ENCODE data around the gene PEAR1.

Gene PEAR1

GRCh38 chr1:156898971-156899664 lies 5.6 kb downstream of the PEAR1 start:
- H3K9me3 ChIP-seq (ENCODE audit: control extremely low read depth in 1 of 5, control insufficient read depth in 4 of 5, insufficient read depth in 2 of 5, low read depth in 1 of 5, low read length in 4 of 5), result no peaks in the 10 kb centered on the region
- H3K36me3 ChIP-seq (ENCODE audit: control insufficient read depth in 4 of 4, insufficient read depth in 4 of 4, low read length in 3 of 4), result peaks cover 0 to 6% (median 2%) of the 10 kb centered on the region in 4 experiments
- peak overlapping the region in 2 of 7 experiments; percentile 51 to 63 for H3K4me3 ChIP-seq (ENCODE audit: control insufficient read depth in 1 of 7, extremely low read depth in 1 of 7, insufficient read depth in 4 of 7, low read depth in 2 of 7, low read length in 6 of 7)
- ChIA-PET POLR2A (interaction anchor here (0.9 to 1.3 kb wide), 2 partner anchors 30 to 101 kb away, joined by 3 to 7 read pairs; no protein-coding TSS in a partner anchor), CTCF (interaction anchor here (1.1 to 9.2 kb wide), 3 partner anchors 9 to 210 kb away, joined by 3 to 122 read pairs (median 17); partner anchors contain the start of gene LRRC71)
- H3K27ac ChIP-seq (ENCODE audit: insufficient read depth in 1 of 2, low read depth in 1 of 2, low read length in 2 of 2, poor library complexity in 1 of 2, severe bottlenecking in 2 of 2), result peak overlapping the region; percentile 26 to 63
- H3K4me1 ChIP-seq (ENCODE audit: control extremely low read depth in 1 of 4, control insufficient read depth in 4 of 4, insufficient read depth in 4 of 4, low read length in 3 of 4), result peaks cover 13 to 70% (median 63%) of the 10 kb centered on the region in 4 experiments
- peak in 1 of 3 donors; percentile 22 for DNase-seq
- H3K27me3 ChIP-seq (replicated peaks in 2 of 5; ENCODE audit: control insufficient read depth in 4 of 5, insufficient read depth in 5 of 5, low read length in 4 of 5), result no peaks in the 10 kb centered on the region
- 84% methylated on average over 9 of the region's 12 CpGs for WGBS (ENCODE audit: insufficient coverage)

- DNase-seq, result no peak
- Histone ChIP-seq H3K36me3 (ENCODE audit: control insufficient read depth in 4 of 4, insufficient read depth in 4 of 4, low read length in 3 of 4) (peaks cover 0 to 7% (median 3%) of the 10 kb centered on the region in 4 experiments), H3K4me3 (ENCODE audit: control insufficient read depth in 1 of 7, extremely low read depth in 1 of 7, insufficient read depth in 4 of 7, low read depth in 2 of 7, low read length in 6 of 7) (no peak overlapping the region), H3K27ac (ENCODE audit: insufficient read depth in 1 of 2, low read depth in 1 of 2, low read length in 2 of 2, poor library complexity in 1 of 2, severe bottlenecking in 2 of 2) (peak overlapping the region in 1 of 2 experiments; percentile 14), H3K9me3 (ENCODE audit: control extremely low read depth in 1 of 5, control insufficient read depth in 4 of 5, insufficient read depth in 2 of 5, low read depth in 1 of 5, low read length in 4 of 5) (no peaks in the 10 kb centered on the region), H3K4me1 (ENCODE audit: control extremely low read depth in 1 of 4, control insufficient read depth in 4 of 4, insufficient read depth in 4 of 4, low read length in 3 of 4) (peaks cover 11 to 60% (median 53%) of the 10 kb centered on the region in 4 experiments), H3K27me3 (replicated peaks in 2 of 5; ENCODE audit: control insufficient read depth in 4 of 5, insufficient read depth in 5 of 5, low read length in 4 of 5) (no peaks in the 10 kb centered on the region)
- WGBS (ENCODE audit: insufficient coverage), result 75% methylated on average over 9 of the region's 12 CpGs
- POLR2A ChIA-PET, result interaction anchor here (0.6 kb wide), 1 partner anchor 159 kb away, joined by 4 read pairs; the partner anchor contains the start of gene MRPL24
- CTCF ChIA-PET, result interaction anchor here (1.1 to 9.2 kb wide), 7 partner anchors 10 to 174 kb away, joined by 3 to 122 read pairs (median 4); partner anchors contain the start of gene LRRC71
These were observed 6.6 kb downstream of the PEAR1 start for GRCh38 chr1:156899956-156900718.

GRCh38 chr1:156900896-156901589 lies 7.5 kb downstream of the PEAR1 start:
- ChIA-PET CTCF (interaction anchor here (1.1 to 9.2 kb wide), 9 partner anchors 8 to 175 kb away, joined by 3 to 122 read pairs (median 4); partner anchors contain the start of gene LRRC71), POLR2A (interaction anchor here (0.6 kb wide), 1 partner anchor 11 kb away, joined by 3 read pairs; no protein-coding TSS in a partner anchor)
- no peak overlapping the region for H3K27ac ChIP-seq (ENCODE audit: insufficient read depth in 1 of 2, low read depth in 1 of 2, low read length in 2 of 2, poor library complexity in 1 of 2, severe bottlenecking in 2 of 2)
- H3K4me3 ChIP-seq (ENCODE audit: control insufficient read depth in 1 of 7, extremely low read depth in 1 of 7, insufficient read depth in 4 of 7, low read depth in 2 of 7, low read length in 6 of 7), result no peak overlapping the region
- H3K36me3 ChIP-seq (ENCODE audit: control insufficient read depth in 4 of 4, insufficient read depth in 4 of 4, low read length in 3 of 4), result peaks cover 0 to 14% (median 3%) of the 10 kb centered on the region in 4 experiments
- H3K9me3 ChIP-seq (ENCODE audit: control extremely low read depth in 1 of 5, control insufficient read depth in 4 of 5, insufficient read depth in 2 of 5, low read depth in 1 of 5, low read length in 4 of 5), result no peaks in the 10 kb centered on the region
- WGBS (ENCODE audit: insufficient coverage), result 80% methylated on average over 4 of the region's 6 CpGs
- DNase-seq, result no peak
- peaks cover 11 to 65% (median 48%) of the 10 kb centered on the region in 4 experiments for H3K4me1 ChIP-seq (ENCODE audit: control extremely low read depth in 1 of 4, control insufficient read depth in 4 of 4, insufficient read depth in 4 of 4, low read length in 3 of 4)
- H3K27me3 ChIP-seq (replicated peaks in 2 of 5; ENCODE audit: control insufficient read depth in 4 of 5, insufficient read depth in 5 of 5, low read length in 4 of 5), result no peaks in the 10 kb centered on the region

GRCh38 chr1:156901590-156901900 lies 8.0 kb downstream of the PEAR1 start:
- peaks cover 0 to 18% (median 3%) of the 10 kb centered on the region in 4 experiments for H3K36me3 ChIP-seq (ENCODE audit: control insufficient read depth in 4 of 4, insufficient read depth in 4 of 4, low read length in 3 of 4)
- ChIA-PET CTCF (interaction anchor here (1.1 to 9.2 kb wide), 5 partner anchors 9 to 176 kb away, joined by 3 to 122 read pairs (median 4); partner anchors contain the start of gene LRRC71), POLR2A (interaction anchor here (0.6 kb wide), 1 partner anchor 10 kb away, joined by 3 read pairs; no protein-coding TSS in a partner anchor)
- H3K4me1 ChIP-seq (ENCODE audit: control extremely low read depth in 1 of 4, control insufficient read depth in 4 of 4, insufficient read depth in 4 of 4, low read length in 3 of 4), result peaks cover 11 to 67% (median 48%) of the 10 kb centered on the region in 4 experiments
- DNase-seq, result no peak
- no peak overlapping the region for H3K27ac ChIP-seq (ENCODE audit: insufficient read depth in 1 of 2, low read depth in 1 of 2, low read length in 2 of 2, poor library complexity in 1 of 2, severe bottlenecking in 2 of 2)
- 100% methylated on average over 3 of the region's 4 CpGs for WGBS (ENCODE audit: insufficient coverage)
- H3K4me3 ChIP-seq (ENCODE audit: control insufficient read depth in 1 of 7, extremely low read depth in 1 of 7, insufficient read depth in 4 of 7, low read depth in 2 of 7, low read length in 6 of 7), result no peak overlapping the region
- H3K27me3 ChIP-seq (replicated peaks in 2 of 5; ENCODE audit: control insufficient read depth in 4 of 5, insufficient read depth in 5 of 5, low read length in 4 of 5), result no peaks in the 10 kb centered on the region
- H3K9me3 ChIP-seq (ENCODE audit: control extremely low read depth in 1 of 5, control insufficient read depth in 4 of 5, insufficient read depth in 2 of 5, low read depth in 1 of 5, low read length in 4 of 5), result no peaks in the 10 kb centered on the region

GRCh38 chr1:156901966-156902915 lies 8.7 kb downstream of the PEAR1 start:
- Histone ChIP-seq H3K4me1 (ENCODE audit: control extremely low read depth in 1 of 4, control insufficient read depth in 4 of 4, insufficient read depth in 4 of 4, low read length in 3 of 4) (peaks cover 7 to 67% (median 45%) of the 10 kb centered on the region in 4 experiments), H3K27me3 (replicated peaks in 2 of 5; ENCODE audit: control insufficient read depth in 4 of 5, insufficient read depth in 5 of 5, low read length in 4 of 5) (no peaks in the 10 kb centered on the region), H3K4me3 (ENCODE audit: control insufficient read depth in 1 of 7, extremely low read depth in 1 of 7, insufficient read depth in 4 of 7, low read depth in 2 of 7, low read length in 6 of 7) (no peak overlapping the region), H3K36me3 (ENCODE audit: control insufficient read depth in 4 of 4, insufficient read depth in 4 of 4, low read length in 3 of 4) (peaks cover 0 to 24% (median 3%) of the 10 kb centered on the region in 4 experiments), H3K27ac (ENCODE audit: insufficient read depth in 1 of 2, low read depth in 1 of 2, low read length in 2 of 2, poor library complexity in 1 of 2, severe bottlenecking in 2 of 2) (no peak overlapping the region), H3K9me3 (ENCODE audit: control extremely low read depth in 1 of 5, control insufficient read depth in 4 of 5, insufficient read depth in 2 of 5, low read depth in 1 of 5, low read length in 4 of 5) (no peaks in the 10 kb centered on the region)
- no peak for DNase-seq
- ChIA-PET CTCF (interaction anchor here (1.1 to 9.2 kb wide), 4 partner anchors 9 to 176 kb away, joined by 3 to 122 read pairs (median 4); partner anchors contain the start of gene LRRC71), POLR2A (interaction anchor here (0.6 kb wide), 1 partner anchor 9 kb away, joined by 3 read pairs; no protein-coding TSS in a partner anchor)
- 91% methylated on average over 21 of the region's 23 CpGs for whole genome bisulfite sequencing (ENCODE audit: insufficient coverage)
